Activated CD4-positive, alpha-beta T cell treated with anti-CD3 and anti-CD28 coated beads, Interleukin-2, amount 50 U/mL, for 24 hours (primary cell): ENCODE data around the gene ISG15.

Experiments used
- DNase-seq, 2 donors: peaks; one replicate each; pipeline ENCODE4 v3.0.0-alpha.2; 2020; ENCODE audit warnings: low read depth in 1 of 2, low spot score in 1 of 2

Gene ISG15

GRCh38 chr1:1058921-1059493 is 45.7 kb downstream of the ISG15 start:
- no peak for DNase-seq

- peak; percentile 88 to 91 for DNase-seq
These were observed 46.4 kb downstream of the ISG15 start for GRCh38 chr1:1059494-1060280.

GRCh38 chr1:1060281-1061000 is 47.1 kb downstream of the ISG15 start:
- no peak for DNase-seq

GRCh38 chr1:1061682-1062345 is 48.5 kb downstream of the ISG15 start:
- DNase-seq, result no peak

- DNase-seq, result no peak
These were observed 49.3 kb downstream of the ISG15 start for GRCh38 chr1:1062348-1063163.

GRCh38 chr1:1063261-1063944 is 50.1 kb downstream of the ISG15 start:
- DNase-seq, result no peak
